Body of pancreas (tissue), 4 donors: ENCODE measurements around the gene AGMAT.

ENCODE experiments used
- CTCF ChIP-seq, 7 experiments: fragments of 450-650 bp in 4 of 7; fragments of 200-600 bp in 3 of 7; sonication (generic) in 3 of 7; IDR thresholded peaks; one replicate each; pipeline ENCODE4 v1.5.1; 2016 to 2019; ENCODE audit warnings: antibody characterized with exemption in 7 of 7
- POLR2A ChIP-seq, 3 donors: fragments of 450-650 bp; IDR thresholded peaks; one replicate each; pipeline ENCODE4 v1.6.1; 2016; ENCODE audit warnings: antibody characterized with exemption in 3 of 3, mild to moderate bottlenecking in 2 of 3

- no peak for TF ChIP-seq CTCF (IDR thresholded peaks at IDR 0.05)
- no peak for TF ChIP-seq POLR2A (IDR thresholded peaks at IDR 0.05)
Observed at GRCh38 chr1:15526021-15526489, 58.8 kb downstream of the AGMAT start.
